Measurements from ENCODE around the gene INCA1.
A peak's percentile ranks its signal among the peaks of the same experiment; 100 is the strongest.

Gene INCA1

GRCh38 chr17:4939796-4940554 lies 57.3 kb downstream of the INCA1 start, which contains the start of the genes RNF167 and SLC25A11:
Gene RNF167, plus strand, starts transcription at chr17:4940268. Its CDS starts 642 bp downstream, at chr17:4940910.
Gene SLC25A11, minus strand, starts transcription at chr17:4940046. Its CDS starts 136 bp downstream, at chr17:4939910.
- peak; percentile 85 to 97 for DNase-seq (ENCODE audit: low spot score in 2 of 2)
- Mint-ChIP-seq H3K36me3 (peaks cover 75% of the 10 kb centered on the region), H3K27ac (peak within 1 kb of the TSS; percentile 99), H3K9me3 (no peaks in the 10 kb centered on the region), H3K4me1 (peaks cover 70% of the 10 kb centered on the region), H3K4me3 (peak within 1 kb of the TSS; percentile 93)
- peak; percentile 88 for ATAC-seq

GRCh38 chr17:4939546-4939795 lies 57.9 kb downstream of the INCA1 start:
- Mint-ChIP-seq H3K36me3 (peaks cover 70% of the 10 kb centered on the region), H3K27ac (peak overlapping the region; percentile 99), H3K4me1 (peaks cover 68% of the 10 kb centered on the region), H3K4me3 (peak overlapping the region; percentile 93), H3K9me3 (no peaks in the 10 kb centered on the region)
- peak; percentile 2 for ATAC-seq
- DNase-seq (ENCODE audit: low spot score in 2 of 2), result no peak

GRCh38 chr17:4938688-4939545 lies 58.4 kb downstream of the INCA1 start:
- H3K36me3 Mint-ChIP-seq, result peaks cover 68% of the 10 kb centered on the region
- ATAC-seq, result no peak
- H3K9me3 Mint-ChIP-seq, result no peaks in the 10 kb centered on the region
- peaks cover 68% of the 10 kb centered on the region for H3K4me1 Mint-ChIP-seq
- peak overlapping the region; percentile 99 for H3K27ac Mint-ChIP-seq
- peak overlapping the region; percentile 93 for H3K4me3 Mint-ChIP-seq
- DNase-seq (ENCODE audit: low spot score in 2 of 2), result no peak

Data from stimulated activated effector memory CD8-positive, alpha-beta T cell treated with anti-CD3 and anti-CD28 coated beads, Interleukin-12 subunit alpha, Interleukin-12 subunit beta, amount 100 ng/mL, for 72 hours (primary cell).